Measurements from ENCODE around the gene SRSF2. TPM values are rescaled to one million over a fixed set of nuclear protein-coding genes. Genes with fewer than 3 reads are reported as not detected.
"Not testable (repeated sequence)": the region's sequence is repeated elsewhere in the genome, so short reads cannot be mapped to it uniquely, and the experiment has no call there.

SRSF2 gene
- total and polyA plus RNA-seq, 8 donors, result 96.4 to 340 (median 166) TPM

GRCh38 chr17:76702076-76702475 is 35.1 kb downstream of the SRSF2 start:
- Histone ChIP-seq H3K4me3 (no peak overlapping the region), H3K36me3 (no peaks in the 10 kb centered on the region), H3K9me3 (no peaks in the 10 kb centered on the region), H3K27me3 (no peaks in the 10 kb centered on the region), H3K4me1 (peaks cover 27 to 76% (median 51%) of the 10 kb centered on the region in 4 donors), H3K27ac (peak overlapping the region in 4 of 5 donors; percentile 77 to 87 (median 86))
- TF ChIP-seq POLR2A (IDR thresholded peaks at IDR 0.05), result no peak
- no peak for TF ChIP-seq EP300 (IDR thresholded peaks at IDR 0.05)
- no peak for TF ChIP-seq POLR2AphosphoS5 (IDR thresholded peaks at IDR 0.05)
- no peak for TF ChIP-seq CTCF (IDR thresholded peaks at IDR 0.05)
- intact Hi-C loops (cut with DNase I; ENCODE audit: low total_unique reads), result no loop called here
- 47 to 77% (median 72%) methylated on average over 2 of the region's 2 CpGs for WGBS, 5 donors
- DNase-seq, result no peak

DNA sequence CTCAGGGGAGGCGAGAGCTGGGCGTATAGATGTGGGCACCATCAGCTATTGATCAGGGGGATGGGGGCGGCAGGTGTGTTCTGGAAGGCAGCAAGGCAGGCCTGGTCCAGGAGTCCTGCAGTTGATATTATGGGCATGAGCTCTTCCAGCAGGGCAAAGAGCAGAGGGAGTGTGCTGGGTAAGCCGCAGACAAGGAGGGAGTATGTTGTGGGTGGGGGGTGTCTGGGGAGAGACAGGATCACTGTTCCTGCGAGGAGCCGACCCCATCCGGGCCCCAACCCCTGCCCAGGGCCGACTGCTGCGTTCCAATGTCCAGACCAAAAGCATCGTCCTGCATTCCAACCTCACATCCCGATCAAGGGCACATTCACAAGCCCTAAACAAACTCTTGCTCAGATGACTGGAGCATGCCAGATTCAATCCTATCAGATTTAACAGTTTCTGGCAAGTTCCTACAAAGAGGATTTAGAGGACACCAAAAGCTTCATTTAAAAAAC is 35.6 kb downstream of the SRSF2 start:
- WGBS, 5 donors, result 43 to 72% (median 64%) methylated on average over 11 of the region's 11 CpGs
- intact Hi-C loops (cut with DNase I; ENCODE audit: low total_unique reads), result no loop called here
- no peaks in the 10 kb centered on the region for H3K36me3 ChIP-seq
- peak in 1 of 2 donors; percentile 41 for DNase-seq
- no peaks in the 10 kb centered on the region for H3K27me3 ChIP-seq
- H3K4me3 ChIP-seq, result peak overlapping the region in 1 of 4 donors; percentile 11
- peak overlapping the region; percentile 73 to 87 (median 86) for H3K27ac ChIP-seq
- TF ChIP-seq POLR2A (IDR thresholded peaks at IDR 0.05) (no peak), POLR2AphosphoS5 (IDR thresholded peaks at IDR 0.05) (no peak)
- H3K4me1 ChIP-seq, result peaks cover 27 to 75% (median 52%) of the 10 kb centered on the region in 4 donors
- H3K9me3 ChIP-seq, result no peaks in the 10 kb centered on the region

GRCh38 chr17:76700617-76701470 is 36.3 kb downstream of the SRSF2 start:
- intact Hi-C loops (cut with DNase I; ENCODE audit: low total_unique reads), result no loop called here
- no peaks in the 10 kb centered on the region for H3K9me3 ChIP-seq
- H3K27ac ChIP-seq, result peak overlapping the region; percentile 73 to 87 (median 86)
- DNase-seq, result peak in 1 of 2 donors; percentile 90
- H3K27me3 ChIP-seq, result no peaks in the 10 kb centered on the region
- 56 to 71% (median 62%) methylated on average over 32 to 33 of the region's 33 CpGs for WGBS, 5 donors
- no peaks in the 10 kb centered on the region for H3K36me3 ChIP-seq
- peak; percentile 26 to 60 (median 45) for TF ChIP-seq POLR2AphosphoS5 (IDR thresholded peaks at IDR 0.05)
- TF ChIP-seq EP300 (IDR thresholded peaks at IDR 0.05), result no peak
- TF ChIP-seq POLR2A (IDR thresholded peaks at IDR 0.05), result peak in 1 of 4 donors; percentile 20
- TF ChIP-seq CTCF (IDR thresholded peaks at IDR 0.05), result no peak
- peaks cover 29 to 79% (median 54%) of the 10 kb centered on the region in 4 donors for H3K4me1 ChIP-seq
- peak overlapping the region in 3 of 4 donors; percentile 14 to 22 (median 17) for H3K4me3 ChIP-seq

- DNase-seq, result peak in 1 of 2 donors; percentile 33
- H3K4me3 ChIP-seq, result peak overlapping the region in 1 of 4 donors; percentile 22
- H3K36me3 ChIP-seq, result no peaks in the 10 kb centered on the region
- peak overlapping the region; percentile 73 to 87 (median 86) for H3K27ac ChIP-seq
- no peaks in the 10 kb centered on the region for H3K27me3 ChIP-seq
- intact Hi-C loops (cut with DNase I; ENCODE audit: low total_unique reads), result no loop called here
- TF ChIP-seq POLR2A (IDR thresholded peaks at IDR 0.05), result no peak
- TF ChIP-seq POLR2AphosphoS5 (IDR thresholded peaks at IDR 0.05), result no peak
- TF ChIP-seq CTCF (IDR thresholded peaks at IDR 0.05), result no peak
- TF ChIP-seq EP300 (IDR thresholded peaks at IDR 0.05), result no peak
- peaks cover 29 to 85% (median 57%) of the 10 kb centered on the region in 4 donors for H3K4me1 ChIP-seq
- 56 to 79% (median 62%) methylated on average over 8 of the region's 8 CpGs for WGBS, 5 donors
- no peaks in the 10 kb centered on the region for H3K9me3 ChIP-seq
These were observed 36.9 kb downstream of the SRSF2 start for GRCh38 chr17:76700270-76700616.

GRCh38 chr17:76698466-76698977 is 38.6 kb downstream of the SRSF2 start:
- not testable (repeated sequence) for H3K27me3 ChIP-seq
- peaks cover 29 to 87% (median 59%) of the 10 kb centered on the region in 4 donors for H3K4me1 ChIP-seq

More at GRCh38 chr17:76698466-76698977, 38.6 kb downstream of the SRSF2 start:
- H3K36me3 ChIP-seq; DNase-seq; H3K4me3 ChIP-seq; intact Hi-C loops (cut with DNase I; ENCODE audit: low total_unique reads); H3K9me3 ChIP-seq: not testable (repeated sequence)
- WGBS, 5 donors, result 83 to 94% (median 93%) methylated on average over 7 of the region's 7 CpGs
- peak overlapping the region in 4 of 5 donors; percentile 77 to 87 (median 86) for H3K27ac ChIP-seq

Data from stomach (tissue), 9 donors.